GM12873 (cell line): Measurements from ENCODE around the gene KAT14.

Experiments used
- TF ChIP-seq, protein P1 (sequence below): IDR thresholded peaks from 2 replicates; pipeline ENCODE4 v1.5.1; 2012; ENCODE audit warnings: low read depth, mild to moderate bottlenecking, moderate library complexity, low read length, control low read depth; ENCODE audit not compliant: insufficient read depth; ENCODE audit errors: missing control alignments

Gene KAT14, protein sequence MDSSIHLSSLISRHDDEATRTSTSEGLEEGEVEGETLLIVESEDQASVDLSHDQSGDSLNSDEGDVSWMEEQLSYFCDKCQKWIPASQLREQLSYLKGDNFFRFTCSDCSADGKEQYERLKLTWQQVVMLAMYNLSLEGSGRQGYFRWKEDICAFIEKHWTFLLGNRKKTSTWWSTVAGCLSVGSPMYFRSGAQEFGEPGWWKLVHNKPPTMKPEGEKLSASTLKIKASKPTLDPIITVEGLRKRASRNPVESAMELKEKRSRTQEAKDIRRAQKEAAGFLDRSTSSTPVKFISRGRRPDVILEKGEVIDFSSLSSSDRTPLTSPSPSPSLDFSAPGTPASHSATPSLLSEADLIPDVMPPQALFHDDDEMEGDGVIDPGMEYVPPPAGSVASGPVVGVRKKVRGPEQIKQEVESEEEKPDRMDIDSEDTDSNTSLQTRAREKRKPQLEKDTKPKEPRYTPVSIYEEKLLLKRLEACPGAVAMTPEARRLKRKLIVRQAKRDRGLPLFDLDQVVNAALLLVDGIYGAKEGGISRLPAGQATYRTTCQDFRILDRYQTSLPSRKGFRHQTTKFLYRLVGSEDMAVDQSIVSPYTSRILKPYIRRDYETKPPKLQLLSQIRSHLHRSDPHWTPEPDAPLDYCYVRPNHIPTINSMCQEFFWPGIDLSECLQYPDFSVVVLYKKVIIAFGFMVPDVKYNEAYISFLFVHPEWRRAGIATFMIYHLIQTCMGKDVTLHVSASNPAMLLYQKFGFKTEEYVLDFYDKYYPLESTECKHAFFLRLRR

DNA sequence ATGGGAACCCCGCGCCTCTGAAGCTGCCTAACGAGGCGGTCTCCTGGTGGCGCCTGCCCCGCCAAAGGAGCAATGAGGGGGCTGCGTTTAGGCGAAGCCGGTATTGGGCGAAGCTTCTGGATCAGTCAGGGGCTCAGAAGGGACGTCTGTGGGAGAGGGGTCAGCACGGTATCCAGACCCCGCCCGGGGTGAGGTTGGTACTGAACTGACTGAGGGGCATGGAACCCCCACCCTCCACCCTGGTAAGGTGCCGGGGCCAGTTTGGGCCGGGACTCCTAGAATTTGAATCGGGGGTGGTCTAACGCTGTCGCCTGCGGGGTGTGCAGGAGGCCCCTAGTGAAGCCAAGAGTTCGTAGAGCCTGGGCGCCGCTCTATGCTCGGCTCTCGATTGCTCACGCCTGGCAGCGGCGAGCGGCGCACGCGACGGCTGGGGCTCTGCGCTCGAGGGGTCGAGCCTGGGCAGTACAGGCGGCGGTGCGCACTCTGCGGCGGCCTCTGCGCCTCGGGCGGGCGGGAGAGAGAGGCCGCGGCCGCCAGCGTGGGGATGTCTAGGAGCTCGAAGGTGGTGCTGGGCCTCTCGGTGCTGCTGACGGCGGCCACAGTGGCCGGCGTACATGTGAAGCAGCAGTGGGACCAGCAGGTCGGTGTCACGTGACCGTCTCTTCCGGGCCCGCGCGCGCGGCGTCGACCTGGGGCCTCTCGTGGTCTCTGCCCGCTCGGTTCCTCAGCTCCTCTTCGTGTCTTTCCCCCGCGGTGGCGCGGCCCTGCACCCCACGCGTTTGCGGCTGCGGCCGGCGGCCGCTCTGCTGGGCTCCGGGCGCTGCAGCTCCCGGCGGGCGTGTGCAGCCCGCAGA, at the start of gene KAT14, which contains the start of gene PET117:
TSS of gene KAT14 (plus strand) at position 452 of the 854 bp plus-strand sequence. CDS start 4,798 bp downstream, outside the sequence.
TSS of gene PET117 (plus strand) at position 452 of the 854 bp plus-strand sequence. CDS start at position 545, 93 bp downstream.
- TF ChIP-seq, protein P1, sequence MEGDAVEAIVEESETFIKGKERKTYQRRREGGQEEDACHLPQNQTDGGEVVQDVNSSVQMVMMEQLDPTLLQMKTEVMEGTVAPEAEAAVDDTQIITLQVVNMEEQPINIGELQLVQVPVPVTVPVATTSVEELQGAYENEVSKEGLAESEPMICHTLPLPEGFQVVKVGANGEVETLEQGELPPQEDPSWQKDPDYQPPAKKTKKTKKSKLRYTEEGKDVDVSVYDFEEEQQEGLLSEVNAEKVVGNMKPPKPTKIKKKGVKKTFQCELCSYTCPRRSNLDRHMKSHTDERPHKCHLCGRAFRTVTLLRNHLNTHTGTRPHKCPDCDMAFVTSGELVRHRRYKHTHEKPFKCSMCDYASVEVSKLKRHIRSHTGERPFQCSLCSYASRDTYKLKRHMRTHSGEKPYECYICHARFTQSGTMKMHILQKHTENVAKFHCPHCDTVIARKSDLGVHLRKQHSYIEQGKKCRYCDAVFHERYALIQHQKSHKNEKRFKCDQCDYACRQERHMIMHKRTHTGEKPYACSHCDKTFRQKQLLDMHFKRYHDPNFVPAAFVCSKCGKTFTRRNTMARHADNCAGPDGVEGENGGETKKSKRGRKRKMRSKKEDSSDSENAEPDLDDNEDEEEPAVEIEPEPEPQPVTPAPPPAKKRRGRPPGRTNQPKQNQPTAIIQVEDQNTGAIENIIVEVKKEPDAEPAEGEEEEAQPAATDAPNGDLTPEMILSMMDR: peak; percentile 0

DNA sequence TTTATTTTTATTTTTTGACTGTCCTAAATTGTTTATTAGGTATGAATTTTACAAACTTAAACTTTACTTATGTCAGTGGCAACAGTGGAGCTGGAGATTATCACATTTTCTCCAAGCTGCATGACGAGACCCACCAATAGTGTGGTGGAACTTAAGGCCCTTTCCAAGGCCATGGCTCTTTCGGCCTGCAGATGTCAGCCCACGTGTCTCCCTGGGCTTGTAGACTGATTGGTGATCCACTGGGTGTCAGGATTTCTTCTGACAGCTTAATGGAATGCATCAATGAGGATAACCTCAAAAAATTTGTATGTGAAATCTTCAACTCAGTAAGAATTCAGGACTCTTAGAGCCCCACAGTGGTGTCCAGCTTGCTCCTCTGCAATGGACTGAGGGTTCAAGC, 47.6 kb upstream of the KAT14 start:
- TF ChIP-seq, protein P1: no peak

DNA sequence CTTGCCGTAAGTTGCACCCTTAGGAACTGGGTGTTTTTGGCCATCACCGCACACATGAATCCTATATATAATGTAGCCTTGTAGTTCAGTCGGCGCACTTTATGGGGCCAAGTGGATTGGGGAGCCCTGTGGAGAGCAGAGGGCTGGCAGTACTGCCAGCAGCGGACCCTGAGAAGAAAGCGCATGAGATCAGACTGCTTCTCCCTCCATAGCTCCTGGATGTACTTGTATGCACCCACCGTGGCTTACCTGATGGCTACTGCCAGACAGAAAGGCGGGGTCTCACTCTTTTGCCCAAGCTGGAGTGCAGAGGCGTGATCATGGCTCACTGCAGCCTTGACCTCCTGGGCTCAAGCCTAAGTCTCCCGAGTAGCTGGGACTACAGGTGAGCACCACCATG, 47.2 kb upstream of the KAT14 start:
- TF ChIP-seq, protein P1: no peak

DNA sequence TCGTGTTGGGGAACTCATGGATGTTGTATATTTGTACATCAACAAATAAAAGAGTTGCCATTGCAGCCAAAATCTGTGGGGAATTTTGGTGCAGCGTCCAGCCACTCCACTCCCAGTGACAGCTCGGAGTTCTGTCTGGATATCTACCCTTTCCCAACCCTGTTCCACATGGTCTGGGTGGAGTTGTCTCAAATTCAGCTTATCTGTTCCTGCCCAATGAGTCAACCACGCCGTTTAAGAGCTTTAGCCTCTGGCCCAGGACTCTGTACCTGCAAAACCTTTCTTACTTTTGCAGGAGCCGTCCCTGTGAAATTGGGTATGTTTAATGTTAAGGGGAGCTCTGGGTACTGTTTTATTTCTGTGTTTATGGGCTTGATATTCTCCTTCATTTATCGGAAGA, 46.0 kb upstream of the KAT14 start:
- TF ChIP-seq, protein P1: no peak

DNA sequence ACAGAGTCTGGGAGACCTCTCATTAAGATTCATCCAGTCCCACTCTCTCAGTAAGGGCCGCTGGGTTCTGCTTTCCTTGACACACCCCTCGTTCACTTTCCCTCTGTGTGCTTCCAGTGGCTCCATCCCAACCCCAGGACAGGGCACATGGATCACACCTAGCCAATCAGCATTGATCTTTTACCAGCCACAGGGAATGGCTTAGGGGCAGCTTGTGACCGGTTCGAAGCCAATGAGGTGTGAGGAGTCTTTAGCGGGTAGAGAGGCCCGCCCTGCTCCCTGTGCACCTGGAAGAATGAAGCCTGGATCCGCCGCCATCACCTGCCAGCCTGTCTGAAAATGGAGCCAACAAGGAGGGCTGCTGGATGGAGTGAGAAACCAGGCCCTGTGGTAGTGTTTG, 44.8 kb upstream of the KAT14 start:
- TF ChIP-seq, protein P1: no peak

DNA sequence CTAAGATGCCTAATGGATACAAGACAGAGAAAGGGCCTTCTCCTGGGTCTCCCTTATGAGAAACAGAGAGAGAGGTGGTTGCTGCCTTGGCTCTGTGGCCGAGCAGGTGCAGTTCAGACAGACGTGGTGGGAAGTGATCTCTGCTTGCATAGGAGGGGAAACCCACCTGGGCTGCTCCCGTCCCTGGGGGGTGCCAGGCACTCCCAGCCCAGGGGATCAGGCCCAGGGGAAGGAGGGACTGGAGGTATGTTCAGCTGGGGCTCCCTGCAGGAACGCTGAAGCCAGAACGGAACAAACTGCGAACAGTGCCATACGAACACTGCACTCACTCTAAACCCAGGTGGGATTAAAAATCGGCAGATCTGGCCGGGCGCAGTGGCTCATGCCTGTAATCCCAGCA, 44.3 kb upstream of the KAT14 start:
- TF ChIP-seq, protein P1: no peak
